Mucosa of gallbladder (tissue), 1 donor: Measurements from ENCODE around the gene HAUS3. TPM values are rescaled to one million over a fixed set of nuclear protein-coding genes. Genes with fewer than 3 reads are reported as not detected.
A peak's percentile ranks its signal among the peaks of the same experiment; 100 is the strongest.
"Not testable (repeated sequence)": the region's sequence is repeated elsewhere in the genome, so short reads cannot be mapped to it uniquely, and the experiment has no call there.

Experiments
- DNase-seq: peaks from one replicate; pipeline ENCODE4 v3.0.0-alpha.2; 2020; ENCODE audit warnings: low spot score
- total RNA-seq: library from RNA; stranded (reverse); gene quantifications from one replicate; pipeline ENCODE4 v1.2.1, GENCODE V29; 2021
- donor health status: DM: no; HTN: no; CAD: no.

The HAUS3 gene
- total RNA-seq, 1 donor from 2014 or later: 12.0 TPM

GRCh38 chr4:2275546-2276251 is 33.8 kb upstream of the HAUS3 start:
- no peak for DNase-seq

DNA sequence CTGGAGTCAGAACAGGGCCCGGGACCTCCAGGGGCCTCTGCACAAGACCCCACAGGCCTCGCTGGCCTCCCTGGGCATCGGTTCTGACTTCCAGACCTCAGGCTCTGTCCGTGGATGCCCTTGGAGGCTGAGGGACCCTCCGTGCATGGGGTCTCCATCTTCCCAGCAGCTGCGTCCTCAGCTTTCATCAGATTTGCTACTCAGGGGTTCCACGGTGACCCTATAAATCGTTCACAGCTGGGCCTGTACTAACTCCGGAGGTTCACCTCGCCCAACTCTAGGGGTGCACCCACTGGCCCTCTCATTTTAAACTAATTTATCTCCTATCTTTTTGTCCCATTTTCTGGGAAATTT is 33.1 kb upstream of the HAUS3 start:
- not testable (repeated sequence) for DNase-seq

DNA sequence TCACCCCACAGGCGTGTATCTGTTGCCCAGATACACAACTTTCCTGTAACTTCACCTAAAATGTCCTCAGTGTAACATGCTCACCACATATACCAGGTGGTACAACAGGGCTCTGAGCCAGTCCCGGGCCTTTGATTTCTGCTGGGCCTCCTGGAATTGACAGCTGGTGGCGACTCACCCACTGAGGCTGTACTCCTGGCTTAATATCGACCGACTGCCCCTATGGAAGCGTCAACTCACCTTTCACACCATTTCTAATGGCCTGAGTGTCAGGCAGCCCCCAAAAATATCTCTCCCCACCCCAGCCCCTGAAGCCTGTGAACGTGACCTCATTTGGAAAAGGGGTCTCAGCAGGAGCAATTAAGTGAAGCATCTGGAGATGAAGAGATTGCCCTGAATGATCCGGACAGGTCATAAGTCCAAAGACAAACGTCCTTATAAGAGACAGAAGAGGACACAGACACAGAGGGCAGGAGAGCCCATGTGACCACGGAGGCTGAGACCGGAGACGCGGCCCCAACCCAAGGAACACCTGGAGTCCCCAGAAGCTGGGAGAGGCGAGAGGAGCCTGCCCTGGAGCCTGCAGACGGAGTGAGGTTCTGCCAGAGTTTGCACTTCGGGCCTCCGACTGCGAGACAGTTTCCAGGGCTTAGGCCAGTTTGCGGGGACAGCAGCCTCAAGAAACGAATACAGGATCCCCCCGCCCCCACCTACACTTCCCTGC is 32.6 kb upstream of the HAUS3 start:
- DNase-seq: no peak

DNA sequence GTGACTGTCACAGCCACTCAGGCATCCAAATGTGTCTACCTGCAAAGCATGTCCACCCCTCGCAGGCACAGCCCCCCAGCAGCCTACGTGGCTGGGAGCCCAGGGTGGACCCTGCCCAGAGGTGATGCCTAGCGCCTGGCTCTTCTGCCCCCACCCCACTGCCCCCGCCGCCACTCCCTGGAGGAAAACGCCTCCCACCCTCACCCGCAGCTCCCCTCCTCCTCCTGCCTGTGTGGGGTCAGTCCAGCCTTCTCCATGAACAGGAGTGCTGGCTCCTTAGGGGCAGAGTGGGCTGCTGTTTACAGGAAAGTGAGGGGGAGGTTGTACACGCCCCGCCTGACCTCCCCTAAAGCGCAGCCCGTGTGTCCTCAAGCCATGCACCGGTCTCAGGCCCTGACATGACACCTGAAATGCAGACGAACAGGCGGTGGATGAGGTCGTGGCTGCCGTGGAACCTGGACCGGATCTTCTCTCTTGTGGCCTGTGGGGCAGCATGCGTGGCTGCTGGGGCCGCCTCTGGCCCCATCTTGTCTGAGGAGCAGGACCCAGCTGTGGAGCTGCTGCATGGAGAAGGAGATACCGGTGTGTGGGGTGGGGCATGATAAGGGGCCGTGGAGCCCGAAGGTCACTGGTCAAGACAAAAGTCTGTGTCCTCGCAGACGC is 31.9 kb upstream of the HAUS3 start:
- DNase-seq: no peak

GRCh38 chr4:2273221-2273620 is 31.3 kb upstream of the HAUS3 start:
- no peak for DNase-seq

DNA sequence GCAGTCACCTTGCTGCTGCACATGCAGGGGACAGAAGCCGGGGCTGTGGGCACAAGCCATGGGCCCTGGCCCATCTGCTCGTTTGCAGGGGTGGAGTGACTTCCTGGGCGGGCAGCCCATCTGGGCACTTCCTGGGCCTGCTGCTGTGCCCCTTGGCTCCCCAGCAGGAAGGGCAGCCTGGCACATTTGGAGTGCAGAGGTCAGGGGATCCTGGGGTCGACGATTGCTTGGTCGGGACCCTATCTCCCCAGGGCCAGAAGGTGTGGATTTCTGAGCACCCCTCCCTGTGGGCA is 30.9 kb upstream of the HAUS3 start:
- DNase-seq: no peak

DNA sequence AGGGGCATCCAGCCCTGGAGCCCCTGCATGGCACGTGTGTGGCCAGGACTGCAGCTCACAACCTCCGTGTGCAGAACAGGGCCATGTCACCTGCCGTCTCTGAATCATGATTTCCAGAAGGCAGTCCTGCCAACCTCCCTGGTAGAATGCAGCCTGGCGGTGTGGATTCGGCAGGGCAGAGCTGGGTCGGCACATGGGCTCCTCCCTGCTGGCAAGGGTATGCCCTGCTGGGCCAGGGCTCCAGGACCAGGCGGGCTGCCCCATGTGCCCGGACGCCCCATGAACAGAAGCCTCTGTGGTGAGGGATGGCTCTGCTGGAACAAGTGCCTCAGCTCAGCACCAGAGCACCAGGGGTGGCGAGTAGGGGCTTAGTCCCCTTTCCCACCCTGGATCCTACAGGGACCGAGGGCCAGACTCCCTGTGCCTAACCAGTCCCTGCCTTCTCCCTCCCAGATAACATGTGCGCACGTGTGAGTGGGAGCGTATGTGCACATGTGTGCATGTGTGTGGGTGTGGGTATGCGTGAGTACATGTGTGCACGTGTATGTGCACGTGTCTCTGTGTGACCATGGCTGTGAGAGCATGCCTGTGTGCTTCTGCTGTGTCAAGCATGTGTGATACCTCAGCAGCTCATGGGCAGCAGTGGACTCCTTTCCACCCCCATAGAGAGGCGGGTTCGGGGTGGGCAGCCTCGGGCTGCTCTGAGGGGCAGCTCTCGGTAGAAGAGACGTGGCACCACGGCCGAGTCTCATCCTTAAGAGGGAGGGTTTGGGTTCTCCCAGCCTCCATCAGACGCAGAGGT is 30.3 kb upstream of the HAUS3 start:
- no peak for DNase-seq

- DNase-seq: no peak
These were observed 29.5 kb upstream of the HAUS3 start for GRCh38 chr4:2271279-2272025.

DNA sequence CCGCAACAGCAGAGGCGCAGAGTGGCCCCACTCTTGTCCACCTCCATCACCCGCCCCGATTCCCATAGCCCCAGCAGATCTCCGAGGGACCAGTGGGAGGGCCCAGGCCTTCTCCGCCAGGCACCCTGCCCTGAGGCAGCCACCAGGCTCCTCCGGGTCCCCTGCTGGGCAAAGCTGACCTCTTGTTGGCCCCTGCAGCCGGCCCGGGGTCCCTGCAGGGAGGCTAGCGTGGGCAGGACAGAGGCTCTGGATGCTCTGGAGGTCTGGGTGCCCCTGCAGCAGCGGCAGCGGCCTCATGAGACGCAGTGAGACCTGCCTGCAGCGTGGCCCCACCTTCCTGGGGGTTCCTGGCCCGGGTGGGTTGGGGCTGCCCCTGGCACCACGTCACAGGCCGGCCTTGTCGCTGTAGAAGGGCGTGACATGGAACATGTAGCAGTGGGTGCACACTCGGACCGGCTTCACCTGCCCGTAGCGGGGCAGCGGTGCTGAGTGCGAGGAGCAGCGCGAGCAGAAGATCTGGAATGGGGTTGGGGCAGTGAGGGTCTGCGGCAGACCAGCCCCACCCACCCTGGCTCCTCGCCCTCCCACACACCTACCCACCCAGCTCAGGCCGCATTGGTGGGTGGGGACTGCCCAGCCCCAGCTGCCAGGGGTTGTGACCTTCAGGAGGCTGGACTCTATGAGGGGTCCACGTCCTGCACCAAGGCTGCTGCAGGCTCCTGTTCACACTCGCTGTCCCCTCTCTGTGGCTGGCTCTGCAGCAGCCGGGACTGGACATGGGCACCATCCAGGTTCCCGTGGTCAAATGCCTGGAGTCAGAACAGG is 28.6 kb upstream of the HAUS3 start:
- DNase-seq: no peak

DNA sequence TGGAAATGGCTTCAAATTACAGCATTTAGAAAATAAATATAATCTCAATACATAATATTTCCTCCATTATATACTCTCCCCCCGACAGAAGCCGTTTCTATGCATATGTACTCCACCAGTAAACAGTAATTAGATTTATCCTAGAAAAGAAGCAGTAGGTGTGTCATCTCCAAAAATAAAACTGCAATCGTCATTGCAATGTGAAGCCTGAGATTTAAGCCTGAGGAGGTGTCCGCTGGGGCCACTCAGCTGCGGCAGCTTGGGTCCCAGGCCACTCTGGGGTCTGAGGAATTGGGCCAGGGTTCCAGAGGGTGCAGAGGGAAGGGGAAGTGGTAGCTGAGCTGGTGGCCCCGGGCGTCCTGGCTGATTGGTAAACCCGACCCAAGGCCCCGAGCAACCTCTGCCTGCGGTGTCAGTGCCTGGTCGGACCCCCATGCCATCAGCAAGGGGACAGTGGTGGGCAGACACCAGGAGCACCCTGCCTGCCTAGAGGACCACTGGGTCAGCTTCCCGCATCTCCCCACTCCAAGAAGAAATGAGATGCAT is 27.8 kb upstream of the HAUS3 start:
- DNase-seq: no peak

- DNase-seq: no peak
These were observed 27.2 kb upstream of the HAUS3 start for GRCh38 chr4:2269206-2269531.

- no peak for DNase-seq
These were observed 26.7 kb upstream of the HAUS3 start for GRCh38 chr4:2268357-2269205.

DNA sequence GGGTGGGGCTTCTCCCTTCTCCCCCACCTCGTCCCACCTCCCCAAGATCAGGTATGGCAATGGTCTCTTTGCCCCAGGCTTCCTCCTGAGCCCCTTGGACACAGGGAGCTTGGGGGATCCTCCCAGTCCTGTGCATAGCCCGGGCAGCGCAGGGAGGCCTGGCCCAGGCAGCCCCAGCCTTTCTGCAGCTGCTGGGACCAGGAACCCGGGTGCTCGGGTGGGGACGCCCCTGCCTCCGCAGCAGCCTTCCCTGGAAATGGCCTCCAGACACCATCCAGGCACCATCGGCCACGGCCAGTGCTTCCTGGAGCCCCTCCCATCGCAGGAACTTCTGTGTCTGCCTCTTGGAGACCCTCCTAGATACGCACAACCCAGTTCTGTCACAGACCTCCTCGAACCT is 25.9 kb upstream of the HAUS3 start:
- DNase-seq: no peak

GRCh38 chr4:2267320-2267811 is 25.4 kb upstream of the HAUS3 start:
- DNase-seq: no peak

- DNase-seq: no peak
These were observed 24.9 kb upstream of the HAUS3 start for GRCh38 chr4:2266821-2267220.

DNA sequence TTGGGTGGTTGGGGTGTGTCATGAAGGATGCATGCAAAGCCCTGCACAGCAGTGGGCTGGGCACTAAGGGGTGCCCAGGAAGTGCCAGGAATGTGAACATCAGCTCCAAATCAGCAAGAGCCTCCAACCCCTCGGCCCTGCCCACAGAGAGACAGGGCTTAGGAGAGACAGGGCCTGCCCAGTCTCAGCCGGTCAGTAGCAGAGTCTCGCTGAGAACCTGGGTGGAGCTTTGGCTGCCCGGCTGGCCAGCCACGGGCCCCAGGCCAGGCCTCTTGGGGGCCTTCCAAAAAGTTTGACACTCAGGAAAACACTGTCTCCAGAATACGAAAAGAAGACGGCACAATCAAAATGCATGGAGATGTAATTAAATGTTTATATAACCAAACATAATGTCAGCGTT is 24.3 kb upstream of the HAUS3 start:
- DNase-seq: peak; percentile 63

GRCh38 chr4:2265113-2266110 is 23.5 kb upstream of the HAUS3 start:
- no peak for DNase-seq

DNA sequence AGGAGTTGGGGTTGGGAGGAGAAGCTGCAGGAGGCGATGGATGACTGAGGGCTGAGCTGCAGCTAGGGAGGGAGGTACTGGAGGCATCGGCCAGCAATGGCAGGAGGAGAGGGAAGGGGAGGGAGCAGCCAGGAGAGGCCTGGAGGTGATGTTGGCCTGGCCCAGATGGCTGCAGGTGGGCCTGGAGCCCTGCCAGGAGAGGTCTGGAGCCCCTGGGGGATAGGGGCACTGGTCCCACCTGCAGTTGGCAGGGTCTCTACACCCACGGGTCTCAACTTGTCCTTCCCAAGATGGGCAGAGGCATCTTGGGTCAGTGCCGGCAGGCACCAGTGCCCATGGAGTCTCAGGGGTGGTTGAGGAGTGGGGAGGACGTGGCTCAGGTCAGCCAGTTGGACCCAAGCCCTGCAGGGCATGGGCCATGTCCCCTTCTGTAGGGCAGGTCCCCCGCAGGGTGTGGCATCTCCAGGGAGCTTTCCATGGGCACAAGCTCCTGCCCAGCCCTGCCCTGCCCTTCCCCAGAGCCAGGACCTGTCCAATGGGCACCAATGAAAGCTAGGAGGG is 22.6 kb upstream of the HAUS3 start:
- no peak for DNase-seq
